CD4-positive, alpha-beta T cell treated with Interleukin-17A for 4 hours (primary cell): ENCODE measurements around the gene CAPN2.
"Not testable (repeated sequence)": the region's sequence is repeated elsewhere in the genome, so short reads cannot be mapped to it uniquely, and the experiment has no call there.

ENCODE experiments used
- DNase-seq: peaks from one replicate; pipeline ENCODE4 v3.0.0-alpha.2; 2020; ENCODE audit warnings: mixed read lengths

The CAPN2 gene

GRCh38 chr1:223739366-223740037 lies 27.2 kb downstream of the CAPN2 start:
- DNase-seq: no peak

GRCh38 chr1:223740038-223740736 lies 27.8 kb downstream of the CAPN2 start:
- not testable (repeated sequence) for DNase-seq

GRCh38 chr1:223741861-223742260 lies 29.5 kb downstream of the CAPN2 start:
- DNase-seq: no peak

- DNase-seq: no peak
These were observed 30.6 kb downstream of the CAPN2 start for GRCh38 chr1:223742856-223743517.

GRCh38 chr1:223745731-223746130 lies 33.4 kb downstream of the CAPN2 start:
- no peak for DNase-seq

- DNase-seq: no peak
These were observed 35.5 kb downstream of the CAPN2 start for GRCh38 chr1:223747838-223748335.

GRCh38 chr1:223748405-223748772 lies 36.0 kb downstream of the CAPN2 start:
- peak; percentile 31 for DNase-seq

- peak; percentile 79 for DNase-seq
These were observed 36.7 kb downstream of the CAPN2 start for GRCh38 chr1:223748773-223749733.

- DNase-seq: no peak
These were observed 38.6 kb downstream of the CAPN2 start for GRCh38 chr1:223750730-223751570.

- no peak for DNase-seq
These were observed 39.4 kb downstream of the CAPN2 start for GRCh38 chr1:223751696-223752095.

- DNase-seq: no peak
These were observed 40.6 kb downstream of the CAPN2 start for GRCh38 chr1:223752721-223753515.

GRCh38 chr1:223754681-223755431 lies 42.5 kb downstream of the CAPN2 start:
- DNase-seq: no peak

GRCh38 chr1:223755432-223755792 lies 43.1 kb downstream of the CAPN2 start:
- DNase-seq: no peak

- DNase-seq: no peak
These were observed 43.8 kb downstream of the CAPN2 start for GRCh38 chr1:223755992-223756775.

- no peak for DNase-seq
These were observed 44.7 kb downstream of the CAPN2 start for GRCh38 chr1:223756806-223757700.

GRCh38 chr1:223758734-223759133 lies 46.4 kb downstream of the CAPN2 start:
- DNase-seq: no peak

- no peak for DNase-seq
These were observed 46.9 kb downstream of the CAPN2 start for GRCh38 chr1:223759273-223759672.

- no peak for DNase-seq
These were observed 48.5 kb downstream of the CAPN2 start for GRCh38 chr1:223760833-223761232.
